Measurements from ENCODE around the gene ITGAD.

The ITGAD gene

GRCh38 chr16:31393056-31393455, at the start of gene ITGAD:
ITGAD (plus strand) TSS chr16:31393335; CDS start chr16:31393361, 26 bp downstream.
- no peak for DNase-seq (ENCODE audit: low spot score)

- DNase-seq (ENCODE audit: low spot score): no peak
These were observed 48.4 kb upstream of the ITGAD start for GRCh38 chr16:31344712-31345111.

DNA sequence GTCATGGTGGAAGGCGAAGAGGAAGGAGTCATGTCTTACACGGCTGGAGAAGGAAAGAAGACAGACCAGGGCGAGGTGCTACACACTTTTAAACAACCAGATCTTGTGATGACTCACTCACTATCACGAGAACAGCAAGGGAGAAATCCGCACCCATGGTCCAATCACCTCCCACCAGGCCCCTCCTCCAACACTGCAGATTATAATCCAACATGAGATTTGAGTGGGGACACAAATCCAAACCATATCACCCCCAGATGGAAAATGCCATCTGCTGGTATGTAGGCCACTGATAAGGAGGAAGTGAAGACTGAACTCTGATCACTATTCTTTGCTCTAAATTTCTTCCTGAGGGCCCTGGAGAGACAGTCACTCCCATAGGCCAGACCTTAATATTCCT, 45.7 kb upstream of the ITGAD start:
- DNase-seq (ENCODE audit: low spot score): no peak

DNA sequence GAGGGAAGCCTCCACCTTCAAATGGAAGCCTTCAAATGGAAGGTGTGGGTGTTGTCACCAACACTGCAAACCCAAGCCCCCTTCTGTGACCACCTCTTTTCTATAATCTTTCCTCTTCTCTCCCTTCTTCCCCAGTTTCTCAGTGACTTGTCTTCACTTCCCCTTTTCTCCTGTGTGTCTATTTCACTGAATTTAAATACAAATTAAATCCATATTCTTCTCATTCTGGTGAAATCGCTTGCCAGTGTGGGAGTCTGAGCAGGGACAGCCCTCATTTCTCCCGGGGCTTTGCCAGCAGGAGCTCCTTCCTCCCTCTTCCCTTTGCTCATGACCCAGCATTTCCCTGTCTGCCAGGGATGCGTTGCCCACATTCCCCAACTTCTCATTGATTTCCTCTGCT, 44.6 kb upstream of the ITGAD start:
- DNase-seq (ENCODE audit: low spot score): no peak

DNA sequence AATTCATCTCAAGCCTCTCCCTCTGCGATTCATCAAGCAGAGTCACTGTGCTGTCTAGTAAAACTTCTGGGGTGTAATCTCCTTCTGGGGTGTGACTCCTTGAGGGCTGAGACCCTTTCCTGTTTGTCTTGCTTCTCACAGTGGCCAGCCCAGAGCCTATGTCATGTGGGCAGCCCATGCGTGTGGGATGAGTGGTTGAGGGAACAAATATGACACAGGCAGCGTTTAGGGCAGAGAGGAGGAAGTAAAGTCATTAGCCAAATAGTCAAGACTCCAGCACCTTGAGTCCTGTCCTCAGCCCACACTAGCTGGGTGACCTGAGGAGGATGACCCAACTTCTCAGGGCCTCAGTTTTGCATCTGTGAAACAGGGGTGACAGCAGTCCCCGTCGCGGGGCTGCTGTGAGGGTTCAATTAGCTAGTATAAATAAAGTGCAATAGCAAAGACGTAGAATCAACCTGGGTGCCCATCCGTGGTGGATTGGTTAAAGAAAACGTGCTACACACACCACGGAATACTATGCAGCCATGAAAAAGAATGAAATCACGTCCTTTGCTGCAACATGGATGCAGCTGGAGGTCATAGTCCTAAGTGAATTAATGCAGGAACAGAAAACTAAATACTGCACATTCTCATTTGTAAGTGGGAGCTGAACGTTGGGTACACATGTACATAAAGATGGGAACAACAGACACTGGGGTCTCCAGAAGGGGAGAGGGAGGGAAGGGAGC, 42.7 kb upstream of the ITGAD start:
- peak; percentile 16 for DNase-seq (ENCODE audit: low spot score)

DNA sequence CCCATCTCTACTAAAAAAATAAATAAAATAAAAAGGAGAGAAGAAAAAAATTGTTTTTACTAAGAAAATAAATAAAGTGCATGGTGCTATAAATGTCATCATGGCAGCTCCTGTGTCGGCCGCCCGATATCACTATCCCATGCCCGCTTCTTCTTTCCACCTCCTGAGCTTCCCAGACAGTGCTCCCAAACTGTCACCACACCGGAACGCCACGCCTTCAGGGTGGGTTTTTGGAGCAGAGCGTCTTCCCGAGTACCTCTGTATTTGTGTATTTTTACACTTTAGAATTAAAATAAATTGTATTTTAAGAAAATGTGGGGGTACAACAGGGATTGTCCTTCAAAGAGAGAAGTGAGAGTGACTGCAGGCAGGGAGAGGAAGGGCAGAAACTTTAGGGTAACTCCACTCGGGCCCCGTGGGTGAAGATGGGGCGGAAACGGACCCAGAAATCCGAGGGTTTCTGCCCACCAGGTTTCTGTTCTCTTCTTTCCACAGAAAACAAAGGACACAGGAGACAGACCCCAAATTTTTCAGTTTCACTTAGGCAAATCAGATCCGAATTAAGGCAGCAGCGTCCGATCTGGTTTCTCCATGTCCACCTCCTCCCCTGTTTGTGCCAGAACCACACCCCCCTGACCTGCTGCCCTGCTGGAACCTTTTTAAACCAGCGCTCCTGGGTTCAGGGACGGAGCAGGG, 41.7 kb upstream of the ITGAD start:
- no peak for DNase-seq (ENCODE audit: low spot score)

DNA sequence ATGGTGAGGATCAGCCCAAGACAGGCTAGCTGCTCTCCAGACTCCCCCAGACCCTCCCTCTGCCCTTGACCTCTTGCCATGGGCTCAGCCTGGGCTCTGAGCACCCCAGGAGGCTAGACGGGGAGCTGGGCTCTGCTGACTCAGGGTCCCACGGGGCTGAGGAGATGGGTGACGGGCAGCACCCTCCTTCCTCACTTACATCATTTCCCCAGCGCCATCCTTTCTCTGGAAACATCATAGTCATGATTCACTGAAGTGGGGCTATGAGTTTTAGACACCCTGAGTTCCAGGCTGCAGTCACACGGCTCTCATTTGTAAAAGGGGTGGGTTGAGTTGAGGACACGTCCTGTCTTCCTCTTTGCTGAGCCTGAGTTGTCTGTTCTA, 41.2 kb upstream of the ITGAD start:
- DNase-seq (ENCODE audit: low spot score): peak; percentile 50

GRCh38 chr16:31352376-31353115, 40.6 kb upstream of the ITGAD start:
- no peak for DNase-seq (ENCODE audit: low spot score)

DNA sequence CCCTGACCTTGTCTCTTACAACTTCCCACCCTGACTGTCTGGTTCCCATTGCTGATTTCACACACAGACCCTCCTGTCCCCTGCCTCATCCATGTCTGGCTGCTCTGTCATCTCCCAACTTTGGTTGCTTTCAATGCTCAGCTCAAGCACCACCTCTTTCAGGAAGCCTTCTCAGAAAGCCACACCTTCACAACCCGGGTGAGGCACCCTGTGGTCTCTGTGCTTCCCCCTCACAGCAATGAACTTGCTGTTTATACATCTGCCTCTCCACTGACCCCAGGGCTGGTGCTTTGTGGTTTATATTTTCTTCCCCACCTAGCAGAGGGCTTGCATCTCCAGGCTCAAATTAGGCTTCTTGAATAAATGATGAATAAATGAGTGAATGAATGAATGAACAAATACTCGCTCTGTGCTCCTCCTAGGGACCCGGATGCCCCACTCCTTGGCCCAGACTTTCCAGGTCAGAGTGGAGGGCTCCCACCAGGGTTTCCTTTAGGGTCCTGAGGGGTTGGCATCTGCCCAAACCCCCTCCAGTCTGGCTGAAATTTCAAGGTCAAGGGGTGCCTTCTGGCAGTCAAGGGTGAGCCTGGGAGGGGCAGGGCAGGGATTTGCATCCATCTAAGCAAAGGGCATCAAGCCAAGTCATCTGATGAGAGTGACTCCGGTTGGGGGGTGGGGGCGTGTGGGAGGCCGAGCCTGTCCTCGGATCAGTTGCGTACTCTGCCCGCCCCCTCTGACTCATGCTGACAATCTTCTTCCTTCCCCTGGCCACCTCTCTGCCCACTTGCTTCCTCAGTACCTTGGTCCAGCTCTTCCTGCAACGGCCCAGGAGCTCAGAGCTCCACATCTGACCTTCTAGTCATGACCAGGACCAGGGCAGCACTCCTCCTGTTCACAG, 38.5 kb upstream of the ITGAD start, which contains the start of gene ITGAX:
Gene ITGAX, plus strand, starts transcription at position 783 of the 898 bp plus-strand sequence. Its CDS starts 79 bp downstream, at position 862.
- DNase-seq (ENCODE audit: low spot score): peak; percentile 59

DNA sequence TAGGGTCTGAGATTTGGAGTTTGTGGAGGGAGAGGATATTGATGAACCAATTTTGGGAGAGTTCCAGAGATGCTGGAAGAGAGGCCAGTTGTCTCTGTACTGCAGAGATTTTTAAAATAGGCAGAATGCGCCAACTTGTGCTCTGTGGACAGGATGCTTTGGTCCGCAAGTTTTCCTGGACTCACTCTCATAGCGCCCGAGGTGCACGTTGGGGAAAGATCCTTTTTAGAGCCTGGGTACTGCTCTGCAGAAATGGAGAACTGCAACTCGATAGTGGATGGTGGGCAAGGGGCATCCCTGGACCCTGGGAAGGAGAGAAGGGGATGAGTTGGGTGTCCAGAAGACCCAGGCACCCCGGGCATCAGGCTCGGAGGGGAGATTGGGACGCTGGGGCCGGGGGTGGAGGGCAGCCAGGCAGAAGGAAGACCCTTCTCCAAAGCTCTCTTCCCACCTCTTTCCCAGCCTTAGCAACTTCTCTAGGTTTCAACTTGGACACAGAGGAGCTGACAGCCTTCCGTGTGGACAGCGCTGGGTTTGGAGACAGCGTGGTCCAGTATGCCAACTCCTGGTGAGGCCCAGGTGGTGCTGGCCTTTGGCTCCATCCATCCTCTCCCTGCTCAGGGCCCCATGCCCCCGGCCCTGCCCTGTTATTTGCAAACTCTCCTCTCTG, 37.6 kb upstream of the ITGAD start:
- DNase-seq (ENCODE audit: low spot score): no peak

- no peak for DNase-seq (ENCODE audit: low spot score)
These were observed 36.4 kb upstream of the ITGAD start for GRCh38 chr16:31356566-31357323.

- DNase-seq (ENCODE audit: low spot score): no peak
These were observed 35.6 kb upstream of the ITGAD start for GRCh38 chr16:31357324-31358109.

GRCh38 chr16:31360251-31360650, 32.9 kb upstream of the ITGAD start:
- no peak for DNase-seq (ENCODE audit: low spot score)

GRCh38 chr16:31361201-31362110, 31.7 kb upstream of the ITGAD start:
- DNase-seq (ENCODE audit: low spot score): no peak

GRCh38 chr16:31362476-31363405, 30.4 kb upstream of the ITGAD start:
- DNase-seq (ENCODE audit: low spot score): no peak

GRCh38 chr16:31363721-31364120, 29.4 kb upstream of the ITGAD start:
- DNase-seq (ENCODE audit: low spot score): no peak

GRCh38 chr16:31364421-31364820, 28.7 kb upstream of the ITGAD start:
- DNase-seq (ENCODE audit: low spot score): no peak

Measured in CD4-positive, alpha-beta T cell treated with Interleukin-15 for 4 hours (primary cell).